ENCODE results near the gene BPIFB1.

The BPIFB1 gene

GRCh38 chr20:33343521-33343920 is 60.5 kb downstream of the BPIFB1 start:
- intact Hi-C loops (cut with DNase I), result no loop called here

GRCh38 chr20:33345342-33345741 is 62.3 kb downstream of the BPIFB1 start:
- no peak for DNase-seq
- intact Hi-C loops (cut with DNase I), result no loop called here

More at GRCh38 chr20:33343521-33343920, 60.5 kb downstream of the BPIFB1 start:
- DNase-seq, result no peak

GRCh38 chr20:33348136-33348937 is 65.3 kb downstream of the BPIFB1 start:
- no peak for DNase-seq
- intact Hi-C loops (cut with DNase I), result no loop called here

GRCh38 chr20:33349493-33349892 is 66.5 kb downstream of the BPIFB1 start:
- DNase-seq, result no peak
- intact Hi-C loops (cut with DNase I), result no loop called here

- intact Hi-C loops (cut with DNase I), result no loop called here
- peak in 1 of 42 donors; percentile 26 for DNase-seq
These were observed 68.7 kb downstream of the BPIFB1 start for GRCh38 chr20:33351696-33352095.

GRCh38 chr20:33352258-33353012 is 69.4 kb downstream of the BPIFB1 start:
- intact Hi-C loops (cut with DNase I), result no loop called here
- no peak for DNase-seq

- no peak for DNase-seq
These were observed 70.0 kb downstream of the BPIFB1 start for GRCh38 chr20:33353013-33353402.

More at GRCh38 chr20:33353013-33353402, 70.0 kb downstream of the BPIFB1 start:
- intact Hi-C loops (cut with DNase I), result no loop called here
